HCEC 1CT (cell line): ENCODE data around the gene CHL1.

ENCODE experiments used
- DNase-seq: peaks from one replicate; pipeline ENCODE4 v3.0.0-alpha.2; 2017

CHL1 gene, protein sequence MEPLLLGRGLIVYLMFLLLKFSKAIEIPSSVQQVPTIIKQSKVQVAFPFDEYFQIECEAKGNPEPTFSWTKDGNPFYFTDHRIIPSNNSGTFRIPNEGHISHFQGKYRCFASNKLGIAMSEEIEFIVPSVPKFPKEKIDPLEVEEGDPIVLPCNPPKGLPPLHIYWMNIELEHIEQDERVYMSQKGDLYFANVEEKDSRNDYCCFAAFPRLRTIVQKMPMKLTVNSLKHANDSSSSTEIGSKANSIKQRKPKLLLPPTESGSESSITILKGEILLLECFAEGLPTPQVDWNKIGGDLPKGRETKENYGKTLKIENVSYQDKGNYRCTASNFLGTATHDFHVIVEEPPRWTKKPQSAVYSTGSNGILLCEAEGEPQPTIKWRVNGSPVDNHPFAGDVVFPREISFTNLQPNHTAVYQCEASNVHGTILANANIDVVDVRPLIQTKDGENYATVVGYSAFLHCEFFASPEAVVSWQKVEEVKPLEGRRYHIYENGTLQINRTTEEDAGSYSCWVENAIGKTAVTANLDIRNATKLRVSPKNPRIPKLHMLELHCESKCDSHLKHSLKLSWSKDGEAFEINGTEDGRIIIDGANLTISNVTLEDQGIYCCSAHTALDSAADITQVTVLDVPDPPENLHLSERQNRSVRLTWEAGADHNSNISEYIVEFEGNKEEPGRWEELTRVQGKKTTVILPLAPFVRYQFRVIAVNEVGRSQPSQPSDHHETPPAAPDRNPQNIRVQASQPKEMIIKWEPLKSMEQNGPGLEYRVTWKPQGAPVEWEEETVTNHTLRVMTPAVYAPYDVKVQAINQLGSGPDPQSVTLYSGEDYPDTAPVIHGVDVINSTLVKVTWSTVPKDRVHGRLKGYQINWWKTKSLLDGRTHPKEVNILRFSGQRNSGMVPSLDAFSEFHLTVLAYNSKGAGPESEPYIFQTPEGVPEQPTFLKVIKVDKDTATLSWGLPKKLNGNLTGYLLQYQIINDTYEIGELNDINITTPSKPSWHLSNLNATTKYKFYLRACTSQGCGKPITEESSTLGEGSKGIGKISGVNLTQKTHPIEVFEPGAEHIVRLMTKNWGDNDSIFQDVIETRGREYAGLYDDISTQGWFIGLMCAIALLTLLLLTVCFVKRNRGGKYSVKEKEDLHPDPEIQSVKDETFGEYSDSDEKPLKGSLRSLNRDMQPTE (N-terminal part only)

GRCh38 chr3:196311-197148 lies at the start of gene CHL1:
CHL1 (plus strand) TSS chr3:196763; CDS start chr3:319777, 123,014 bp downstream.
- no peak for DNase-seq

DNA sequence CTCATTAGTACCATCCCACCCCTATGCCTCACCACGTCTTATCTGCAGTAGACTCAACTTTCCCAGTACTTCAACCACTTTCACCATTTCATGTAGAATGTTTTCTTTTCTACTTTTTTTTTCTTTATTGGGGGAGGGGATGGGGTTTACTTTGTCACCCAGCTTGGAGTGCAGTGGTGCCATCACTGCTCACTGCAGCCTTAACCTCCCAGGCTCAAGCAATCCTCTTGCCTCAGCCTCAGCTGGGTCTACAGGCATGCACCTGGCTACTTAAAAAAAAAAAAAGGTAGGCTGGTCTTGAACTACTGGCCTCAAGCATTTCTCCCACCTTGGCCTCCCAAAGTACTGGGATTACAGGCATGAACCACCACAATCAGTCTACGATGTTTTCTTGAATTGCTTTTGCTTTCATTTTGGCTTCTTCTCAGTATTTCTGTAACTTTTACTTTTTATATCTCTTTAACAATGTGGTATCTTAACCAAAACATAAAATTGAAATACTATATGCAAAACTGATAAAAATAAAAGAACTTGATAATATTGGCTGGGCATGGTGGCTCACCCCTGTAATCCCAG lies 44.9 kb upstream of the CHL1 start:
- DNase-seq = no peak

DNA sequence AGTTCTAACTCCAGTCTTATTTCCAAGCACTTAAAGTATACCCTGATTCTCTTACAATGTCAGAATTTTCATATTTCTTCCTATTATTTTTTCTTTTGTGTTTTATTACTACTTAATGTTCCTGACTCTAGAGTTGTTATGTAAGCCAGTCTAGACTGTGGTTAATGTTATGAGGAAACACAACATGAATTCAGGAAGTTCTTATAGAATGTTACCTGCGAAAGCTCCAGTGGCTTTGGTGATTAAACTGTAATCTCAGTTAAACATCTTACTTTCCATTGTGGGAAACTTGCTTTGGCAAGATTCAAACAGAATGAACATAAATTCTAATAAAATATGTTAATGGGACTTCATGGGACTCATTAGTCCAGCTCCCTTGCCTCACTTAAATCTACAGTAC lies 36.6 kb upstream of the CHL1 start:
- no peak for DNase-seq

GRCh38 chr3:166071-166470 lies 30.5 kb upstream of the CHL1 start:
- no peak for DNase-seq

GRCh38 chr3:166799-167198 lies 29.8 kb upstream of the CHL1 start:
- DNase-seq = no peak

DNA sequence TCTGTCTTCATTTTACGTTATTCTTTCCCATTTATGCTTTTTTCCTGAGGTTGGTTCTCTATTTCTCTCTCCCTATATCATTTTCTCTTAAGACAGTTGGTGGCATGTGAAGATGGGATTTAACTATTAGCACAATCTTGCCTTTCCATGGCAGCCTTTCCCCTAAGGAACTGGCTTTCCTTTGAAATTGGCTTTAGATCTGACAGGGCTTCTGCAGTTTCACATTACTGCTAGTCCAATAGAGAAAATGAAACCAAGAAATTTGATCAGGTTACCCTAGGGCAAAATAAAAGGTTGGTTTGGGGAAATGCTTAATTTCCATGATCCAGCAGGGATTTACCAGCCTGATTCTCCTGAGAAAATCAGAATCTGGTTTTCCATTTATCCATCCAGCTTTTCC lies 22.7 kb upstream of the CHL1 start:
- no peak for DNase-seq

DNA sequence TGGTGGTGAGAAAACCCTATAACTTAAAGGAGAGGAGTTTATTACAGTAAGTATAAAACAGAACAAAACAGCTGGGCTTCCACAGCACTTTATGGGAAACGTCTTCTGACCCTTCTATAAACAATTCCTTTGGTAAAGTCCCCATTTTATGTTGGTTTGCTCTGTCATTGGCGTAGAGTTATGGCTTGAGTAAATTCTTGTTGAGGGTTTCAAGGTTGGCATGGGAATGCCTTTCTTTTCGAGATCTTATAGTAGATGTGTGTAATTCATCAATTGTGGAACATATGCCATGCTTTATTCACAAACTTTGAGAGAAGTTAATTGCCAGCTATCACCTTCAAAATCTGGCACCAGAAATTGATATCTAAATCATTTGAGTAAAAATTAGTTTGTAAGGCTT lies 11.6 kb upstream of the CHL1 start:
- no peak for DNase-seq

DNA sequence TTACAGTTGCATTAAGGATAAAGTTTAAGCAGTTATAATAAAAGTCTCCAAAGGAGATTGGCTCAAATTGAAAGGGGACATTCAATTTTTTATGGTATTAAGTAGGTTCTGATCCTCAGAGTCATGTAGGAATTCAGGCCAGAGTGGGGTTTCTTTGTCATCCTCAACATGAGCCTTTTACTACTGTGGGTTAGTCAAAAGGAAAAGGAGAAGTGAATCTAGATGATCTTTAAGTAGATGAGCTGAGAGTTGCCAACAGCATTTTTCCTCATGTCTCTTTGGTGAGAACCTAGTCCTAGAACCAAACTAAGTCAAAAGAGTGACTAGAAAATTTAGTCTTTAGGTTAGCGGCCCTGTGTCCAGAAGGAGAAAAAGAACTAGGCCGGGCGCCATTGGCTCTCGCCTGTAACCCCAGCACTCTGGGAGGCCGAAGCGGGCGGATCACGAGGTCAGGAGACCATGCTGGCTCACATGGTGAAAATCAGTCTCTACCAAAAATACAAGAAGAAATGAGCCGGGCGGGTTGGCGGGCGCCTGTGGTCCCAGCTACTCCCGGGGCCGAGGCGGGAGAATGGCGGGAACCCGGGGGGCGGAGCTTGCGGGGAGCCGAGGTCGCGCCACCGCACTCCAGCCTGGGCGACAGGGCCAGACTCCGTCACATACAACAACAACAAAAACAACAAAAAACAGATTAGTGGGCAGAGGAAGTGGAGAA lies 4.2 kb upstream of the CHL1 start:
- no peak for DNase-seq

DNA sequence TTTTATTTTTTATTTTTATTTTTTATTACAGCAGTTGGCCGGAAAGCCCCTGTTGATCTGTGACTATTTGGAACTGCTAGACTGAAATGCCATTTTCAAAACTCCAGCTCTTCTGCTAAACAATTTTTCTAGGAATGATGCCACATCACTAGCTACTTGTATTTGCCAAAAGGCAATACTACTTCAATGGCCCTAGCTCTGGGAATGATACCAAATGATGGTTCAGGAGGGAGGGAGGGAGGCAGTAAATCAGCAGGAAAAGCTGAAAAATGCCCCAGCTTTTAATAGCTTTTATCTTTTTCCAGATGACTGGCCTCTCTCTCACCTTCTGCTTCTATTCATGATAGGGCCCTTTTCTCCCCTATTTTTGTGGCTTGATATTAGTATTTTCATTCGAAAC lies 2.6 kb upstream of the CHL1 start:
- no peak for DNase-seq

GRCh38 chr3:194421-194820 lies 2.1 kb upstream of the CHL1 start:
- DNase-seq = no peak

- DNase-seq = no peak
Observed at GRCh38 chr3:195666-196065, 897 bp upstream of the CHL1 start.

- no peak for DNase-seq
Observed at GRCh38 chr3:197149-197827, 725 bp downstream of the CHL1 start.

DNA sequence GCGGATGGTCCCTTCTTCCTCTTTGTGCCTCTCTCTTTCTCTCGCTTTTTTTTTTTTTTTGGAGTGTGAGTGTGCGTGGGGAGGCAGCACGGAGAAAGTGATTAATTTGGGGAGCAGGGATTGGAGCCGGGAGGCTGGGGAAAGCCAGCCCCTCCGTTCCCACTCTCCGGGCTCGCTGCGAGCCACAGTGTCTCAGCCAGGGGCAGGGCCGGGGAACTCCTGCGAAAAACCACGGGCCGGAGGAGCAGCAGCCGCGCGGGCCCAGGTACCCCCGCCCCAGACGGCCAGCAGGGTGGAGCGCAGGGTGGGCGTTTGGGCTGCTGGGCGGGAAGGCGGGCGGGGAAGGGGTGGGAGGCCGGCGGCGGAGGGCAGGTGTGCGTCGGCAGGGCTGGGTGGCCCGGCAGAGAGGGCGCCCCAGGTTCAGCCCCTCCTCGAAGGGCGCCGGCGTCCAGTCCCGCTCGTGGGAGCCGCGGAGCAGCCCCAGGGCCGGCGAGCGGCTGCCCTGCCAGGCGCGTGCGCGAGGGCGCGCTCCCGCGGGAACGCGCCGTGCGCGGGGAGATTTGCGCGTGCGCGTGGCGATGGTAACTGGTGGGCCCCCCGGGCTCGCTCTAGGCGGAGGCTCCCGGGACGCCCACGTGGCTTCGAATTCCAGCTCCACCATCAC lies 1.4 kb downstream of the CHL1 start:
- no peak for DNase-seq

DNA sequence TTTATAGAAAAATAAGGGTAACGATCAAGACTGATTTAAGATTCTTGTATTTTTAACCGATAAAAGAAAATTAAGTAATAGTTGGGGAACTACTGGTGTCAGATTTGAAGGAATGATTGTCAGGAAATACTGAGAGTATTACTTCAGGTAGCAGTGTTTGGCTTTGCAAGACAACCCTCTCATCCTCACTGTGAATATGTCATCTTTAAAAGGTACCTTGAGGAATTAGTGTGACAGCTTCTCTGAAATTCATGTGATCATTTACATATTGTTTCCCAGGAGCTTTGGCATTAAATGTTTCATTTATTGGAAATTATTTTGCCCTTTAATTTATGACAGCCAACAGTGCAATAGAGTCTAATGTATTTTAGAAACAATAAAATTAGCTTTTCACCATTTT lies 3.3 kb downstream of the CHL1 start:
- DNase-seq = no peak

- DNase-seq = no peak
Observed at GRCh38 chr3:200758-201325, 4.3 kb downstream of the CHL1 start.

DNA sequence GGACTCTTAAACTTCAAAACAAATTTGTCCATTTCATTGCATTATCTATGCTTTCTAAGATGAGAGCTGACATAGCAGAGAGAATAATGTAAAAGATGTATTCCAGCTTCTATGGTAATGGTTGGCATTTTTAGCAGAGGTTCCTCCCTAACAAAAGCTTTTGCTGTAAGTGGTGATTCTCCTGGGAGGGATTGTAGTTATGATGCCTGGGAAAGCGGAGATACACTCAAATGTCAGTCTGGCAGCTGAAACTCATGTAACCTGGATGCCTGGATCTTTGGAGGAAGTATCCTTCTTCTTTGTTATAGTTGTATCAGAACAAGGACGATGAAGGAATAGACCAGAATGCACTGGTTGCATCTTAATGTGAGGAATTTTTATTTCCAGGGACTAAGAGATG lies 7.5 kb downstream of the CHL1 start:
- DNase-seq = no peak

GRCh38 chr3:207973-208372 lies 11.4 kb downstream of the CHL1 start:
- DNase-seq = no peak

- DNase-seq = no peak
Observed at GRCh38 chr3:210669-211068, 14.1 kb downstream of the CHL1 start.

DNA sequence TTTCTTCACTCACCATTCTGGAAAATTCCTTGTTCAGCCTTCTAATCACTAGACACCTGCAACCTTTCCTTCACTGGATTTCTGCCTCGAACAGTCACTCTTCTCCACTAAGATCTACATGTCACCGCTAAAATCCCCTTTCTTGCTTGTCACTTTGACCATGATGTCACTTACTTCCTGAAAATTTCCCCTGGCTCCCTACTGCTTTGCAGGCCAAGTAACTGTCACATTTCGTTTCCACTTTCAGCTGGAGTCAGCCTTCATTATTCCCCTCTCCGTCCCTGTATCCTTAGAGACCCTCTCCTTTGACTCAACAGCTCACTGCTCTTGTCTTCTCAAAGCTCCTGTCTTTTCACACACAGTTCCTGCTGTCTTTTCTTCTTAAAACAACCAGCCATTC lies 15.9 kb downstream of the CHL1 start:
- no peak for DNase-seq
